Gastrocnemius medialis (tissue), 4 donors: ENCODE measurements around the gene SERPINE3.

Experiments used
- POLR2A ChIP-seq, 2 donors: fragments of 450-650 bp; IDR thresholded peaks; one replicate each; pipeline ENCODE4 v1.6.1; 2017; ENCODE audit warnings: antibody characterized with exemption in 2 of 2, mild to moderate bottlenecking in 2 of 2, moderate library complexity in 2 of 2
- TF ChIP-seq, protein P1 (sequence below), 5 experiments: fragments of 450-650 bp in 3 of 5; fragments of 200-600 bp in 2 of 5; sonication (generic) in 2 of 5; IDR thresholded peaks in 4 of 5; conservative IDR thresholded peaks in 1 of 5; 1 replicate in 4 of 5; 2 replicates in 1 of 5; pipeline ENCODE4 v1.5.1; 2016 to 2019; ENCODE audit warnings: antibody characterized with exemption in 5 of 5, mild to moderate bottlenecking in 3 of 5, moderate library complexity in 3 of 5

DNA sequence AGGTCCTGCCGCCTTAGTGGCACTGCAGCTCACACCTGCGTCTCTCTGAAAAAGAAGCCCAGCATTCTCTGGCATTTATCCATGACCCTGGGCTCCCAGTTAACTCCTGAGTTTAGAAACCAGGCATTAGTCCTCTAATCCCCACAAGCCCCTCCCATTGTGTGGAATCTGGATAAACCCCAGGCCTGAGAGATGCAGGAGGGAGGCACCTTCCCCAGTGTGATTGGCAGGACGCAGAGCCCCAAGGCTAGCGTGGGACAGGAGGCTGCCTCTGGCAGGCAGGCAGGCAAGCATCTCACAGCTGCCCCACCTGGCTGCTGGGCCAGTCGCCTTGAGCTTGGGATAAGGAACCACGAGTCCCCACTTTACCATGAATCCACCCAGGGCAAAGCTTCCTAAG is 11.0 kb upstream of the SERPINE3 start:
- TF ChIP-seq, protein P1, sequence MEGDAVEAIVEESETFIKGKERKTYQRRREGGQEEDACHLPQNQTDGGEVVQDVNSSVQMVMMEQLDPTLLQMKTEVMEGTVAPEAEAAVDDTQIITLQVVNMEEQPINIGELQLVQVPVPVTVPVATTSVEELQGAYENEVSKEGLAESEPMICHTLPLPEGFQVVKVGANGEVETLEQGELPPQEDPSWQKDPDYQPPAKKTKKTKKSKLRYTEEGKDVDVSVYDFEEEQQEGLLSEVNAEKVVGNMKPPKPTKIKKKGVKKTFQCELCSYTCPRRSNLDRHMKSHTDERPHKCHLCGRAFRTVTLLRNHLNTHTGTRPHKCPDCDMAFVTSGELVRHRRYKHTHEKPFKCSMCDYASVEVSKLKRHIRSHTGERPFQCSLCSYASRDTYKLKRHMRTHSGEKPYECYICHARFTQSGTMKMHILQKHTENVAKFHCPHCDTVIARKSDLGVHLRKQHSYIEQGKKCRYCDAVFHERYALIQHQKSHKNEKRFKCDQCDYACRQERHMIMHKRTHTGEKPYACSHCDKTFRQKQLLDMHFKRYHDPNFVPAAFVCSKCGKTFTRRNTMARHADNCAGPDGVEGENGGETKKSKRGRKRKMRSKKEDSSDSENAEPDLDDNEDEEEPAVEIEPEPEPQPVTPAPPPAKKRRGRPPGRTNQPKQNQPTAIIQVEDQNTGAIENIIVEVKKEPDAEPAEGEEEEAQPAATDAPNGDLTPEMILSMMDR (IDR thresholded peaks at IDR 0.05 in 4 of 5, conservative IDR thresholded peaks at IDR 0.05 in 1 of 5), result no peak
- TF ChIP-seq POLR2A (IDR thresholded peaks at IDR 0.05), result no peak
